GM21423 (cell line): ENCODE measurements around the gene SUSD3.

Experiments used
- ATAC-seq: cut with Tn5 transposase; IDR thresholded peaks from one replicate; pipeline ENCODE4 v1.9.1; 2021; ENCODE audit warnings: mild to moderate bottlenecking, moderate library complexity; ENCODE audit not compliant: unreplicated experiment

Gene SUSD3

DNA sequence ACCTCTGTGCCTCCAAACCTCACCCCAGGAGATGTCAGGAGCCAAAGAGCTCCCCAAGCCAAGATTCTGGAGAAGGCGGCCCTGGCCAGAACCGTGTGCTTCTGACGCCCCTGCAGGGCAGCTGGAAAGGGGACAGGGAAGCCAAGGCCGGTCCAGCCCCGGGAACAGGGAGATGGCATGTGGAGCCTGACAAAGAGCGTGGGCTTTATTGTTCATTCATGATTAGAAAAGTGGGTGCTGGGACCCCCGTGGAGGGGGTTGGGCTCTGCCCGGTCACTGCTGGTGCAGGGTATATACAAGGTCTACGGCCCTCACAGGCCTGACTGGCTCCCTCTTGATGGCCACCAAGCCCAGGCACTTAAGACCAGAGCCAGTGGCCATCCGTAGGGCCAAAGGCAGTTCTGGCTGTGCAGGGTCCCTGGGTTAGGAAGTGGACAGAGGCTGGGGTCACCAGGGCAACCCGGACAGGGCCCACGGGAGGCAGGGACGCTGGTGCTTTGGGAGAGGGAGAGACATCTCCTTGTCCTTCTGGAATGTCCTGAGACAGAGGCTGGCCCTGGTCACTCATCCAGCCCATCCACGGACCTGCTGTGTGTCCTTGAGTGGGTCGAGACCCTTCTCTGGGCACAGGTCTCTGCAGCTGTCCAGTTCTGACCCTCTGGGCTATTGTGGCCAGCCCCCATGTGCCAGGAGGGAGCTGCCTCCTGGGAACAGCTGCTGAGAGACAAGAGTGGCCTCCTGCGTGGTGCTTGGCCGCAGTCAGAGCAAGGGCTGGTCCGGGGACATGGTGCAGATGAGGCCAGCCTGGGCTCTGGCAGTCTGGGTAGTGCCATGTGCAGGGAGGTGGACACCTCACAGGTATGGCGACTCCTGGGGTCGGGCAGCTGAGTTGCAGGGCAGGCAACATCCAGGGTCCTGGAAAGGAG is 63.1 kb downstream of the SUSD3 start:
- no peak for ATAC-seq

DNA sequence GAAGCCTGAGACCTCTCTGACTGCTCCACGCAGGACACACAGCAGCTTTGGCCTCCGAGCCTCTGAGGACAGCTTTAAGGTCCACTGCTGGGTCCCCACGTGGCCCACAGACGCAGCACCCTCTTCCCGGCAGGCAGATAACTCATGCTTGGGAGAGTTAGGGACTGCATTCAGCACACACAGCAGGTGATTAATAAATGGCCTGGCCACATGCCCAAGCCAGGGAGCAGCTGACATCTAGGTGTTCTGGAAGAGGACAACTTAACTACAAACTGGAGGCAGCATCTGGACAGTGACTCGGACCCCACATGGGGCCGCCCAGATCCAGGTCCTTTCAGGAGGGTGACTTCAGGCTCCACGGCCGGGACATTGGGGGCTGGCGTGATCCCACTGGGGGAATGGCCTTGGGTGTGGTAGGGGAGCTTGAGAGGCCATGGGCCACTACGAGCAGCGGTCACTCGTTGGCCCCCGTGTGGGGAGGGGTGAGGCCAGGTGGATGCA is 64.3 kb downstream of the SUSD3 start:
- no peak for ATAC-seq

DNA sequence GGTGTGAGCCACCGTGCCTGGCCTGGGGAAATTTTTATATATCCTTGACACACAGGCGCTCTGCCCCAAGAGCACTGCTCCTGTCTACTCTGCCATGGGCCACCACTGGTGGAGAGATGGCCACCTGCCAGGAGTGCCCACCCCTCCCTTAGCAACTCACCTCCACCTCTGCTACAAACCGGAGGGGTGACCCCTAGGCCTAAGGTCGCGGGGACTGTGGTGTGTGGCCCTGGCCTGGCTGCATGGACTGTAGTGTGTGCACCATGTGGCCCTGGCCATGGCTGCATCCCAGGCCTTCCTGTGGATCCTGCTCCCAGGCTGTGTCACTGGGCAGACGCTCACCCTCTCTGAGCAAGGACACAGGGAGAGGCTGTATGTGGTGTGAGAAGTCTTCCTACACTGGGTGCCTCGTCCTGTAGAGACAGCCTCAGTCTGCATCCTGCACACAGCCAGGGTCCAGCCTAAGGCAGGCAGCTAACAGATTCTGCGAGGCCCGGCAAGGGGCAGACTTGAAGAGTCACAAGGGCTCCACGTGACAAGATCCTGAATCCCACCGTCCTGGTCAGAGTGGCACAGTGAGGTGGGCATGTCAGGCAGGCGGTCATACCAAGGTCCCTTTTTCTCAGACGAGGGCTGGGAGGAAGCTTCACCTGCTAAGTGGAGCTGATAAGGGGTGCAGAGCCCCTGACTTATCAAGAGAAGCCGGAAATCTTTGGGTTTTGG is 65.2 kb downstream of the SUSD3 start:
- ATAC-seq, result no peak

DNA sequence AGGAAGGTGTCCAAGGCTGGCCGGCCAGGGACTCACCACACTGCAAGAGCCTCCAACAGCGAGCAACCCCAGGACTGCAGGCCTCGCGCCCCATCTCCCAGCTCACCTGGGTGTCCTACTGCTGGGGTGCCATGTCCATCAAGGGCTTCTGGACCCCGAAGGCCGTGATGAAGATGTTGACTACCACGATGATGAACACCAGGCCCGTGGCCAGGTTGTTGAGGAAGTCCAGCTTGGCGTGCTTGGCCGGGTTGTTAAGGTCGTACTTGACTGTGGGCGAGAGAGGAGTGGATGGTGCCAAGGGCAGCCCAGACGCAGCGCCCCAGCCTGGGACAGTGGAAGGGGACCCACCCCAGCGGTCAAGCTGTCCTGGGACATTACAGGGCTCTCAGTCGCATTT is 66.3 kb downstream of the SUSD3 start:
- no peak for ATAC-seq

DNA sequence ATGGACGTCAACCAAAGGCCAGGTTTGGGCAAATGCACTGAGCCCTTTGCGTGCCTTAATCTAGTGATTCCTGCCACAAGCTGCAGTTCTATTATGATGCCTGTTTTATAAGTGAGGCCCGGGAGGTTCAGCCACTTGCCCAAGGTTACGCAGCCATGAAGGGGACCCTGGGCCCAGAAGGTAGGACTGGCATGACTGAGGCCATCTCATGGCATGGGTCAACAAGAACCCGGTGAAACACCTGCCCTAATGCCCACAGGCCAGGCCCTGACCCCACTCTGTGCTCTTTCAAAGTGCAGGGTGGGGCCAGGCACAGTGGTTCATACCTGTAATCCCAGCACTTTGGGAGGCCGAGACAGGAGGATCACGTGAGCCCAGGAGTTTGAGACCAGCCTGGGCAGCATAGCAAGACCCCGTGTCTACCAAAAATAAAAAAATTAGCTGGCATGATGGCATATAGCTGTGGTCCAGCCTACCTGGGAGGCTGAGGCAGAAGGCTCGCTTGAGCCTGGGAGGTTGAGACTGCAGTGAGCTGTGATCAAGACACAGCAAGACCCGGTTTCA is 66.9 kb downstream of the SUSD3 start:
- ATAC-seq, result no peak

DNA sequence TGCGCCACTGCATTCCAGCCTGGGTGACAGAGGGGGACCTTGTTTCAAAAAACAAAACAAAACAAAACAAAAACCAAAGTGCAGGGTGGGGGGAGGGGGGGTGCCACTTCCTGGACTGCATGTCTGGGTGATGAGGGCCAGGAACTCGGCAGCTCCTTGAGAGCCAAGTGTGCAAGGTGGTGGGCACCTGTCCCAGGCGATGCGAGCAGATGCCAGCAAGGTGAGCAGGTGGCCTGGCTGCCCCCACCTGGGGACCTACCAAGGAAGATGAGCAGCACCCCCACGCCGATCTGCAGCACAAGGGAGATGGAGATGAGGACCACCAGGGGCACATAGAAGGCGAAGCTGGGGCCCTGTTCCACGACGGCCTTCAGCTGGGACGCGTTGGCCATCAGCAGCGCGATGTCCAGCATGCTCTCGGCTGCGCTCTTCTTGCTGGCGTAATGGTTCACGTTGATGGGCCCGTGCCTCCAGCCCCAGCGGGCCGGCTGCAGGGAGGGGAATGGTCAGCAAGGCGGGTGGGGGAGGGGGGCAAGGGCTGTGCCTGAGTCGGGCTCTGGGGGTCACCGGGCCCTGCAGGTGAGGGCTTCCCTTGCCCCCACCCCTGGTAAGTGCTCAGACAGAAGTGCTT is 67.8 kb downstream of the SUSD3 start:
- no peak for ATAC-seq

DNA sequence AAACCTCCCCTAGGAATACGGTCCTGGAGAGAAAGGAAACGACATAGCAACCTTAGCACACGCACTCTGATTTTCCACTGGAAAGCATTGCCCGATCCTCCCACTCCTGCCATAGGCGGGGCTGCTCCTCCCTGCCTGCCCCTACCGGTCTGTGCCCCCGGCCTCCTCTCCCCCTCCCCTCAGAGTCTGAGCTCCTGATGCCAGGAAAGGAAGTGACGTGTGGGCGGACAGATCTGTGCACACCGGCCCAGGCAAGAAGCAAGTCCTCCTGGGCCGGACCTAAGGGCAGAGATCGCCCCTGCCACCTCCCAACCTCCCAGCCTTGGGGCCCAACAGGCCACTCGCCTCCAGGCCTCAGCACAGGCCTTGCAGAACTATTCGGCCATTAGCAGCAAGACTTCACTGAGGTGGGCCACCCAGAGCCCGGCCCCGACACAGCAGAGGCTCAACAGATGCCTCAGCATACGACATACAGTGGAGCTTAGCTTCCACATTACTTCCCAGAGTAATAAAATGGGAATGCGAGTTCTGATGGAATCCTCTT is 68.4 kb downstream of the SUSD3 start:
- ATAC-seq, result no peak

DNA sequence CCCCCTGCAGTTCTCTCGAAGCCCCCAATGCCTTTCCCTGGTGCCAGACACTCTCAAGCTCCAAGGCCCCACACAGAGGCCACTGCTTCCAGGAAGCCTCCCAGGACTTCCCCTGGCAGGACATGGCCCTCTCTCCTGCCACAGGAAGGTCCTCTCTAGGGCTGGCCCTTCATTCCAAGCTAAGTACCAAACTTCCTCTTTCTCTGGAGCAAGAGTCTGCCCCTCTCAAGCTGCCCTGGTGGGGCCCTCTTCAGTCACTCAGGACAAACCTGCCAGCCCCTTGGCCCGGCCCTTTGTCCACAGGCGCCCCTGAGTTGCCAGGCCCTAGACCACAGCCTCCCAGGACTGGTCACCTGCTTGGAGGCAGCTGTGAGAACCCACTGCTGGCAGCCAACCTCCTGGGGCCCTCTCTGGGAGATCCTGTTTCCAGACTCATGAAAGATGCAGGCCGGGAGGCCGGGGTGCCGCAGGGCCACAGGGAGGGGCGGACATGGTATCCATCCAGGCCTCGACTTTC is 69.0 kb downstream of the SUSD3 start:
- no peak for ATAC-seq

DNA sequence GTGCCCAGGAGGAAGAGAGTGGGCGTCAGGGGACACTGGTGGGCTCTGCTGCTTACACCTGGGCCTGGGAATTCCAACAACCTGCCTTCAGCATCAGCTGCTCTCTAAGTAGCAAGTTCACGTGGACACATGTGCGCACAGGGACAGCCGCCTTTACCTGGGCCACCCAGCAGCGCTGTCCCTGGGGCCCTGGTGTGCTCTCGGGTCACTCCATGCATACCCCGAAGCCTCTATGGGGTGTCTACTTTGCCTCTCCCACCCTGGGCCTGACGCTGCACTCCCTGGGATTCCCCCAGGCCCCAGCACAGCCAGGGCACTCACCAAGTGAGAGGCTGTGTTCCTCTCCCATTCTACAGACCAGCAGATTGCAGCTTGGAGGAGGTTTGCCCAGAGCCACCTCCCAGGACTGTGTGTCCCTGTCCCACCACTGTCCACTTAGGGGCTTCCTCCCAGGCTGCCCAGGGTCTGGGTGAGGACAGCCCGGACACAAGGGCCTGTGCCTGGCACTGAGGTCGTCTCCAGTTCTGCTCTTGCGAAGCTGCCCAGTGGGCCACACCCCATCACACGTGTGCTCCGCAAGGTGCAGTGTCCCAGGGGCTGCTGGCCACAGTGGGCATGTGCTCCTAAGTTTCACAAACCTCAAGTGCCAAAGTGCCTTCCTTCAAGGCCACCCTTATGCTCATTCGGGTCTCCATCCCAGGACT is 69.7 kb downstream of the SUSD3 start:
- ATAC-seq, result no peak

DNA sequence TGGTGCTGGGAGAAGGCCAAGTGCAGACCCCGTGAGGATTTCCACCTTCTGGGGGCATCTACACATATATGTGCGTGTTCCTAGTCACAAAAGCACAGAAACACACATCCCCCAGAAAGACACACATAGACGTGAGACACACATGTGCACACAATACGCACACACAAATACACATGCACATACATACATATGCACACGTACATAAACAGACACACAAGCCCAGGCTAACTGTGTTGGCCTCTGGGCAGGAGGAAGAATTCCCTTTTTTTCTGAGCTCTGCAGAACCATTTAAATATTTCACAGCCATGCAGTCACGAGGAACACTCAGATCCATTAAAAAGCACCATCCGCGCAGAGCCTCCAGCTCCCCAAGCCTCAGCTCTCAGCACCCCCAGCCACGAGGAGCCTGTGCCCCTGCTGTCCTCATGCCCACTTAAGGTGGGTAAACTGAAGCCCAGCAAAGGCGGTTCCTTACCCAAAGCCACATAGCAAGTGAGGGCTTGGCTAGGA is 70.3 kb downstream of the SUSD3 start:
- no peak for ATAC-seq

DNA sequence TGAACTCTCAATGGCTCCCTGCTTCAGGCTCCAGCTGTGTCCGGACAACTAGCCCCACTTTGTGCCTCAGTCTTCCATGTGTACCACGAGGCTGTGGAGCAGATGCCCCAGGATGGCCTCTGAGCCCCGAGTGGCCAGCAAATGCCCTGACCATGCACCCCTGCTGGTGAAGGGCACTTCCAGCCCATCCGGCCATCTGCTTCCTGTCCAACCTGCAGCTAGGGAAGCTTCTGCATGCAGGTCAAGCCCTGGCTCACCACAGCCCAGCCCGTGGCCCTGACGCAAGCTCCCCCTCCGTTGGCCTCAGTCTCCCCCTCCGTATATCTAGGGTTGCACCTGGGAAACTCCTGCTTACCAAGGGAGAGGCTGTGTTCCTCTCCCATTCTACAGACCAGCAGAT is 70.8 kb downstream of the SUSD3 start:
- no peak for ATAC-seq

DNA sequence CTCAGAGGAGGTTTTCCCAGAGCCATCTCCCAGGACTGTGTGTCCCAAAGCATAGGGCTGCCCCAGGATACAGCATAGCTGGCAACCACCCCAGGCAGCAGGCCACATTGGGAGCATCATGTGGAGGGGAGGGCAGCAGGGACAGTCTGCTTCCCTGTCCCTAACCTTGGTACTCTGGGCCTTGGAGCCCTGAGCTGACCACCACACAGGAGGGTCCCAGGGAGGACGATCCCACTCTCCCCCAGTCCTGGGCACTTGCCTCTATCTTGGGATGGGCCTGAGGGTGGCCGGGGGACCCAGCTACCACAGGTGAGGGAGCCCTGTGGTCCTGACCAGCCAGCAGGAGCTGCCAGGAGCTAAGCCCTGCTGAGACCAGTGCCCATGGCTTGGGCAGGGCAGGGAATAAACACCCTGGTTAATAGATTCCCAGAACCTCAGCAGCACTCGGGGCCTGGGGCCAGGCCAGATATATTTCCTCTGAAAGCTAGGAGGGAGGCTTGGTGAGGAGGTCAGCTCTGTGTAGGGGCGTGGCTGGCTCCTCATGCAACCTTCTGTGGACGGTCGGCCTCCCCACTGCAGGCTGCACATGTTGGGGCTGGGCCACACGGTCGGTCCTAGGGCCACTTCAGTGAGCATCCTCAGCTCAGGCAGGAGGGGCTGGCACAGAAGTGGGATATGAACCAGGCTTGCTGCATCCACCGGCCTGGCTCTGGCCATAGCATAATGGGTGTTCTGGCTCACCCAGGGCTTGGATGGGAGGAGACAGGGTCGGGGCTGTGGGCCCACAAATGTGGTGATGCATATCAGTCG is 71.4 kb downstream of the SUSD3 start:
- ATAC-seq, result no peak

DNA sequence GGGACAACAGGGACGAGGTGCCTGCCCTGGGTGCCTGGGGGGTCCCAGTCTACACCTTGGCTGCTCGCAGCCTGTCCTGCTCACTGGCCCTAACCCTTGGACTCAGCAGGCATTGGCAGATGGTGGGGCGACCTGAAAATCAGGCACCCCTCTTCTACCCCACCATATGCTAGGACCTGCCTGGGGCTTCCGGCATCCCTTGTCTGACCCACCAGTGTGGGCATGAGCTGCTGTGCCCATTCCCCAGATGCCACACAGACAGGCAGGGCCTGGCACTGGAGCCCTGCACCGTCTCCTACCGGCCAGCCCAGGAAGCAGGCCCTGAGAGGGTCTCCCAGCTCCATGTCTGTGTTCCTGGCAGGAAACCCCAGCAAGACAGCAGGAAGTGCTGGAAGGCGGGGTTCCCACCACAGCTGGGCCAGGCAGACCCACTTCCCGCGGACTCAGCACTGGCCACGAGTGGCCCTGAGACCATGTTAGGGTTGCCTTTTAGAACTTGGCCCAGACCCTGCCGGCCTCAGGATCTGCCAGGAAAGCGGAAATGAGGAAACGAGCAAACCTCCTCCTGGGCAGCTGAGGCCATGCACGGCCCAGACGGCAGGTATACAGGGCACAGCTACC is 72.5 kb downstream of the SUSD3 start:
- ATAC-seq, result no peak

DNA sequence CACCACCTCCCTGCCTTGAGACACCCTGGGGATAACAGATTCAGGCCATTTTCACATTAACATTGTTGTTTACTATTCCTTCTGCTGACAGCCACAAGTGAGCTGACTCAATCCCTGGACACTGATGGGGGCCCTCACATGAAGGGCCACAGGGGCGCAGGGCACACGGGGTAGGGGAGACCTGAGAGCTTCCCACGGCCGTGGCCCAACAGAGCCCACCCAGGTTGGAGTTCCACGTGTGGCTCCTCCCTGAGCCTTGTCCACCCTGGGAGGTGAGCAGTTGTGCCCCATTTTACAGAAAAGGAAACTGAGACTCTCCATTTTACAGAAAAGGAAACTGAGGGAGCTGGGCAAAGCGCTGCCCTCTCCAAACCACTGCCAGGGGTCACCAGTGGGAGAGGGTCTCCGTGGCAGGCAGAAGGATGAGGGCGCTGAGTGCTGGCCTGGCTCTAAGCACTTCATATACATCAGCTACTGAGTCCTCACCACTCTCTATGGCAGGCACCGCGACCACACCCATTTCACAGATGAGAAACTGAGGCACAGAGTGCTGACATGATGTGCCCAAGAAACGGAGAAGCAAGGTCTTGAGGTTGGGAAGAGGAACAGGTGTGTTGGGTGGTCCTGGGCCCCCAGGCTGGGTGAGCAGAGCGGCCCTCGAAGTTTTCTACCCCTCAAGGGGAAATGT is 73.2 kb downstream of the SUSD3 start:
- no peak for ATAC-seq

DNA sequence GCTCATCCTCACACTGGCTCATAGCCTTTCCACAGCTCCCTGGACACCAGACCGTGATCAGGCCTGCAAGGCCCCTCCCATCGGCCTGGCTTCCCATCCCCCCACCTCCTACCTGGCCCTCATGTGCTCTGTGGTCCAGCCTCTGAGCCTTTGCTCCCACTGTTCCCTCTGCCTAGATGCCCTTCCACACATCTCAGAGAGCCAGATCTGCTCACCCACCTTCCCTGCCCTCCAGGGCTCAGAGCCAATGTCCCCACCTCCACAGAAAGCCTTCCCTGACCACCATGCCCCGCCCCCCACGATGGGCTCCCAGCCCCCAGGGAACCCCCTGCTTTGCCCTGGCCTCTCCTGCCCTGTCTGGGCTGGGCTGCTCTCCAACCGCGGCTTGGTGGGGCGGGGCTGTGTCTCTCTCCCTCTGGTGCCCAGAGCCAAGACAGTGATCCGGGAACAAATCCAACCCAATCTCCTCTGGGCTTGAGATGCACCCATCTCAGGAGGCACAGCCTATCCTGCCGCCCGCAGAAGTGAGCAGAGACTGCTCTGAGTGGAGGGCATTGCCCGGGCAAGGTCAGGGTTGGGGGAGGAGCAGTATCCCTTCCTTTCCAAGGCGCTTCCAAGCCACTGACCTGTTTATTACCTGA is 73.9 kb downstream of the SUSD3 start:
- ATAC-seq, result no peak

DNA sequence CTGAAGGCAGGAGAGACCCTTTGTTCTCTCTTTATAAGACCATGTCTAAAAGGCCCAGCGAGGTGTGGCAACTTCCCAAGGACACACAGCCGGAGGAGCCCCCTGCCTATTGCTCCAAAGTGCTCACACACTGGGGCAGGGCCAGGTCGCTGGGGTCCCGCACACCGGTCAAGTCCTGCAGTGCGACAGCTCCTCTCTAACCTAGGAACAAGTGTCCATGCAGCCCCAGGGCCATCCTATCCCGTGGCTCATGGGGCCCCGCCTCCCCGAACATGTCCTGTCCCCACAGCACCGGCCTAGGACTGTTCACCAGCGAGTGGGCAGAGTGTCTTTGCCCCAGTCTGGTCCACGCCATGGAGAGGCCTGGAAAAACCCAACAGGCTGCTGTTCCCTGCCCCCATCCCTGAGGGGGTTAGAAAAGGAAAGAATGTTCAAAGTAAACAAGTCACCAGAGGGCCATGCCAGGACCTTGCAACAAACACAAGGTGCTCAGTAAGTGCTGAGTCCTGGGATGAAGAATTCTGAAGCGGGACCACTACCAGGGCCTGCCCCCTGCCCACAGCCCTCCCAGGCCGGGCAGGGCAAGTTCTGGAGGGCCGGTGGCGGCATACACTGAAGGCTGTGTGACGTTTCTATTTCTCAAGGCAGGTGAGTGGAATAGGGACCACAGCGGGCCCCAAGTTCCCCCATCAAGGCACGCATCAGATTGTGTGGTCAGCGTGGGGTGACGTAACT is 74.6 kb downstream of the SUSD3 start:
- peak; percentile 38 for ATAC-seq

DNA sequence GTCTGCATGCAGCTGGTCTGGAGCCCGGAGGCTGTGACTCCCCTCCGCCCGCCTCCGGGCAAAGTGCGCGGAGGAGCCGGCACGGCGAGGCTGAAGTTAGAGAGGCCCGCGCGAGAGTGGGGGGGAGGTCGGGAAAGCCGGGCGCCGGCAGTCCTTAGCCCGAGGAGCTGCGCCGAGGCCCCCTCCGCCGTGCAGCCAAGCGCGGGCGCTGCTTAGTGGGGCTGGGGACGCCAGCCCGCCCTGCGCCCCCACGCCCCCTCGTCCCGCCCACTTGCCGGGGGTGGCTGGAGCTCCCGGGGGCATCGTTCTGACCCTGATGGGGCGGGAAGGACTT is 75.1 kb downstream of the SUSD3 start:
- ATAC-seq, result no peak
